Neural progenitor cell (in vitro differentiated cells): ENCODE results near the gene KATNAL1. TPM values are rescaled to one million over a fixed set of nuclear protein-coding genes. Genes with fewer than 3 reads are reported as not detected.

ENCODE experiments used
- DNase-seq: peaks from one replicate; pipeline ENCODE4 v3.0.0-alpha.2; 2016; ENCODE audit warnings: low spot score
- H2AFZ ChIP-seq: fragments of 200-600 bp; sonication (generic); replicated peaks from 2 replicates; pipeline ENCODE4 v1.6.1; 2016; ENCODE audit warnings: antibody characterized with exemption
- H3F3A ChIP-seq: fragments of 200-600 bp; sonication (generic); 2 replicates; pipeline ENCODE4 v1.6.1; 2016; ENCODE audit warnings: antibody characterized with exemption, low read depth
- H3K27ac ChIP-seq: fragments of 200-600 bp; sonication (generic); 2 replicates; pipeline ENCODE4 v1.5.1; 2016; ENCODE audit warnings: mild to moderate bottlenecking
- H3K27me3 ChIP-seq: fragments of 200-600 bp; sonication (generic); 2 replicates; pipeline ENCODE4 v1.6.1; 2016; ENCODE audit warnings: mild to moderate bottlenecking, moderate library complexity
- H3K36me3 ChIP-seq: fragments of 200-600 bp; sonication (generic); 2 replicates; pipeline ENCODE4 v1.5.1; 2016
- H3K4me1 ChIP-seq: fragments of 200-600 bp; sonication (generic); 2 replicates; pipeline ENCODE4 v1.6.1; 2016; ENCODE audit warnings: mixed run types
- H3K4me2 ChIP-seq: fragments of 200-600 bp; sonication (generic); 2 replicates; pipeline ENCODE4 v1.6.1; 2016
- H3K4me3 ChIP-seq: fragments of 200-600 bp; sonication (generic); 2 replicates; pipeline ENCODE4 v1.5.1; 2016
- H3K79me2 ChIP-seq: fragments of 200-600 bp; sonication (generic); 2 replicates; pipeline ENCODE4 v1.6.1; 2016; ENCODE audit warnings: low read depth
- H3K9ac ChIP-seq: fragments of 200-600 bp; sonication (generic); 2 replicates; pipeline ENCODE4 v1.6.1; 2016
- H3K9me3 ChIP-seq: fragments of 200-600 bp; sonication (generic); 2 replicates; pipeline ENCODE4 v1.5.1; 2016; ENCODE audit warnings: low read depth
- H4K20me1 ChIP-seq: fragments of 200-600 bp; sonication (generic); 2 replicates; pipeline ENCODE4 v1.6.1; 2016; ENCODE audit warnings: low read depth
- H3K27ac Mint-ChIP-seq: 3 replicates; pipeline ENCODE4 v1.8.0; 2021; ENCODE audit warnings: mixed read lengths
- H3K27me3 Mint-ChIP-seq: 2 replicates; pipeline ENCODE4 v1.8.0; 2022; ENCODE audit warnings: low read depth, mild to moderate bottlenecking, inconsistent platforms, moderate library complexity, mixed read lengths; ENCODE audit not compliant: insufficient read depth
- H3K36me3 Mint-ChIP-seq: 3 replicates; pipeline ENCODE4 v1.8.0; 2021; ENCODE audit warnings: mixed read lengths
- H3K4me1 Mint-ChIP-seq: 3 replicates; pipeline ENCODE4 v1.8.0; 2021; ENCODE audit warnings: mixed read lengths
- H3K4me3 Mint-ChIP-seq: 3 replicates; pipeline ENCODE4 v1.8.0; 2021; ENCODE audit warnings: mild to moderate bottlenecking, moderate library complexity, mixed read lengths
- H3K9me3 Mint-ChIP-seq: 3 replicates; pipeline ENCODE4 v1.8.0; 2020; ENCODE audit warnings: mixed read lengths
- CTCF ChIP-seq: fragments of 200-600 bp; sonication (generic); IDR thresholded peaks from 2 replicates; pipeline ENCODE4 v1.5.1; 2017; ENCODE audit warnings: antibody characterized with exemption, mild to moderate bottlenecking
- EZH2 ChIP-seq: fragments of 200-600 bp; sonication (generic); IDR thresholded peaks from 2 replicates; pipeline ENCODE4 v1.6.1; 2017; ENCODE audit warnings: antibody characterized with exemption, mild to moderate bottlenecking, moderate library complexity
- EZH2phosphoT487 ChIP-seq: fragments of 200-600 bp; sonication (generic); IDR thresholded peaks from 2 replicates; pipeline ENCODE4 v1.6.1; 2017; ENCODE audit warnings: antibody characterized with exemption
- total RNA-seq: library from RNA; depleted of rRNA; stranded (reverse); fragments of >200 nt; gene quantifications from 2 replicates; pipeline ENCODE4 v1.2.3, GENCODE V29; 2015; ENCODE audit warnings: low replicate concordance

KATNAL1 gene
- total RNA-seq, 1 donor from 2014 or later = 33.6 TPM

- H3K4me3 Mint-ChIP-seq = no peak overlapping the region
- TF ChIP-seq EZH2 (no peak), EZH2phosphoT487 (no peak), CTCF (no peak)
Measured at GRCh38 chr13:30338952-30339351, 31.6 kb upstream of the KATNAL1 start.

GRCh38 chr13:30338331-30338851 lies 31.0 kb upstream of the KATNAL1 start:
- no peak for DNase-seq
- TF ChIP-seq CTCF = no peak
- no peak for TF ChIP-seq EZH2phosphoT487
- TF ChIP-seq EZH2 = no peak
- Histone ChIP-seq H3K9me3 (no peaks in the 10 kb centered on the region), H3K4me2 (no peak overlapping the region), H3K36me3 (no peaks in the 10 kb centered on the region), H3K4me1 (no peaks in the 10 kb centered on the region), H3K4me3 (no peak overlapping the region), H3F3A (no peaks in the 10 kb centered on the region), H4K20me1 (no peaks in the 10 kb centered on the region), H3K27me3 (no peaks in the 10 kb centered on the region), H3K27ac (no peak overlapping the region), H2AFZ (no peak overlapping the region), H3K79me2 (no peaks in the 10 kb centered on the region), H3K9ac (no peak overlapping the region)
- Mint-ChIP-seq H3K9me3 (no peaks in the 10 kb centered on the region), H3K36me3 (no peaks in the 10 kb centered on the region), H3K27ac (no peak overlapping the region), H3K4me1 (peaks cover 25% of the 10 kb centered on the region), H3K27me3 (peaks cover 8% of the 10 kb centered on the region), H3K4me3 (no peak overlapping the region)

More at GRCh38 chr13:30338952-30339351, 31.6 kb upstream of the KATNAL1 start:
- H4K20me1 ChIP-seq = no peaks in the 10 kb centered on the region
- H3K4me1 ChIP-seq = no peaks in the 10 kb centered on the region
- H3K4me3 ChIP-seq = no peak overlapping the region
- Mint-ChIP-seq H3K9me3 (no peaks in the 10 kb centered on the region), H3K27ac (no peak overlapping the region), H3K27me3 (peaks cover 4% of the 10 kb centered on the region), H3K4me1 (peaks cover 25% of the 10 kb centered on the region), H3K36me3 (no peaks in the 10 kb centered on the region)
- H3F3A ChIP-seq = no peaks in the 10 kb centered on the region
- no peaks in the 10 kb centered on the region for H3K36me3 ChIP-seq
- H3K27ac ChIP-seq = no peak overlapping the region
- H2AFZ ChIP-seq = no peak overlapping the region
- H3K9ac ChIP-seq = no peak overlapping the region
- no peaks in the 10 kb centered on the region for H3K79me2 ChIP-seq
- no peak for DNase-seq
- H3K27me3 ChIP-seq = no peaks in the 10 kb centered on the region
- no peak overlapping the region for H3K4me2 ChIP-seq
- H3K9me3 ChIP-seq = no peaks in the 10 kb centered on the region

GRCh38 chr13:30337061-30337610 lies 29.8 kb upstream of the KATNAL1 start:
- Histone ChIP-seq H3K9ac (no peak overlapping the region), H3K9me3 (no peaks in the 10 kb centered on the region), H3K4me2 (no peak overlapping the region), H3K4me1 (no peaks in the 10 kb centered on the region), H3K27me3 (no peaks in the 10 kb centered on the region), H4K20me1 (no peaks in the 10 kb centered on the region), H3K27ac (no peak overlapping the region), H3K4me3 (no peak overlapping the region), H3K79me2 (no peaks in the 10 kb centered on the region), H2AFZ (no peak overlapping the region), H3F3A (no peaks in the 10 kb centered on the region), H3K36me3 (no peaks in the 10 kb centered on the region)
- H3K9me3 Mint-ChIP-seq = no peaks in the 10 kb centered on the region
- no peak for DNase-seq
- no peak overlapping the region for H3K4me3 Mint-ChIP-seq
- H3K27ac Mint-ChIP-seq = no peak overlapping the region
- H3K27me3 Mint-ChIP-seq = peaks cover 8% of the 10 kb centered on the region
- H3K36me3 Mint-ChIP-seq = no peaks in the 10 kb centered on the region
- peaks cover 23% of the 10 kb centered on the region for H3K4me1 Mint-ChIP-seq
- no peak for TF ChIP-seq CTCF
- no peak for TF ChIP-seq EZH2
- no peak for TF ChIP-seq EZH2phosphoT487
